Renal cortex interstitium (tissue), 15 donors: ENCODE data around the gene CHDH. TPM values are rescaled to one million over a fixed set of nuclear protein-coding genes. Genes with fewer than 3 reads are reported as not detected.

Experiments
- DNase-seq, 11 donors: peaks; one replicate each; pipeline ENCODE4 v3.0.0-alpha.2; 2013; ENCODE audit warnings: low read depth in 9 of 11, low spot score in 4 of 11; ENCODE audit errors: extremely low read depth in 1 of 11
- long read RNA-seq, 16 experiments: transcript quantifications; one replicate each; lab custom pipeline, GENCODE V29; 2026
- polyA plus RNA-seq, 3 donors: library from polyadenylated mRNA; unstranded; fragments of 120-200 nt; gene quantifications; one replicate each; pipeline ENCODE4 v1.2.1, GENCODE V29; 2013; ENCODE audit not compliant: insufficient read length in 3 of 3

The CHDH gene, protein sequence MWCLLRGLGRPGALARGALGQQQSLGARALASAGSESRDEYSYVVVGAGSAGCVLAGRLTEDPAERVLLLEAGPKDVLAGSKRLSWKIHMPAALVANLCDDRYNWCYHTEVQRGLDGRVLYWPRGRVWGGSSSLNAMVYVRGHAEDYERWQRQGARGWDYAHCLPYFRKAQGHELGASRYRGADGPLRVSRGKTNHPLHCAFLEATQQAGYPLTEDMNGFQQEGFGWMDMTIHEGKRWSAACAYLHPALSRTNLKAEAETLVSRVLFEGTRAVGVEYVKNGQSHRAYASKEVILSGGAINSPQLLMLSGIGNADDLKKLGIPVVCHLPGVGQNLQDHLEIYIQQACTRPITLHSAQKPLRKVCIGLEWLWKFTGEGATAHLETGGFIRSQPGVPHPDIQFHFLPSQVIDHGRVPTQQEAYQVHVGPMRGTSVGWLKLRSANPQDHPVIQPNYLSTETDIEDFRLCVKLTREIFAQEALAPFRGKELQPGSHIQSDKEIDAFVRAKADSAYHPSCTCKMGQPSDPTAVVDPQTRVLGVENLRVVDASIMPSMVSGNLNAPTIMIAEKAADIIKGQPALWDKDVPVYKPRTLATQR
- 1 to 10 TPM; 8.5 to 9.2 (median 8.7) TPM for polyA plus RNA-seq
- long read RNA-seq, donor 1, result 0 reads
- long read RNA-seq, donor 2, partial matches to known transcripts, result 0 of 1 reads
- long read RNA-seq, donor 2, other reads (novel, unspliced or antisense), result 0 of 1 reads
- long read RNA-seq, donor 3, full-length matches to known transcripts, result 2 of 2 reads
- long read RNA-seq, donor 3, partial matches to known transcripts, result 0 of 2 reads
- long read RNA-seq, donor 3, other reads (novel, unspliced or antisense), result 0 of 2 reads
- long read RNA-seq, donor 4, full-length matches to known transcripts, result 3 of 3 reads
- long read RNA-seq, donor 4, partial matches to known transcripts, result 0 of 3 reads
- long read RNA-seq, donor 4, other reads (novel, unspliced or antisense), result 0 of 3 reads
- long read RNA-seq, donor 5, result 0 reads
- long read RNA-seq, donor 6, full-length matches to known transcripts, result 3 of 3 reads
- long read RNA-seq, donor 6, partial matches to known transcripts, result 0 of 3 reads
- long read RNA-seq, donor 6, other reads (novel, unspliced or antisense), result 0 of 3 reads
- long read RNA-seq, donor 7, full-length matches to known transcripts, result 1 of 1 reads
- long read RNA-seq, donor 7, partial matches to known transcripts, result 0 of 1 reads
- long read RNA-seq, donor 7, other reads (novel, unspliced or antisense), result 0 of 1 reads
- long read RNA-seq, donor 8, full-length matches to known transcripts, result 2 of 2 reads
- long read RNA-seq, donor 8, partial matches to known transcripts, result 0 of 2 reads
- long read RNA-seq, donor 8, other reads (novel, unspliced or antisense), result 0 of 2 reads
- long read RNA-seq, donor 9, full-length matches to known transcripts, result 2 of 2 reads
- long read RNA-seq, donor 9, partial matches to known transcripts, result 0 of 2 reads
- long read RNA-seq, donor 9, other reads (novel, unspliced or antisense), result 0 of 2 reads
- long read RNA-seq, donor 10, full-length matches to known transcripts, result 2 of 2 reads
- long read RNA-seq, donor 10, partial matches to known transcripts, result 0 of 2 reads
- long read RNA-seq, donor 10, other reads (novel, unspliced or antisense), result 0 of 2 reads
- long read RNA-seq, donor 11, full-length matches to known transcripts, result 2 of 2 reads
- long read RNA-seq, donor 11, partial matches to known transcripts, result 0 of 2 reads
- long read RNA-seq, donor 11, other reads (novel, unspliced or antisense), result 0 of 2 reads
- long read RNA-seq, donor 12, result 0 reads
- long read RNA-seq, donor 13, result 0 reads
- long read RNA-seq, donor 14, result 0 reads
- long read RNA-seq, donor 15, result 0 reads
- long read RNA-seq, donor 16, full-length matches to known transcripts, result 8 of 8 reads
- long read RNA-seq, donor 16, partial matches to known transcripts, result 0 of 8 reads
- long read RNA-seq, donor 16, other reads (novel, unspliced or antisense), result 0 of 8 reads

DNA sequence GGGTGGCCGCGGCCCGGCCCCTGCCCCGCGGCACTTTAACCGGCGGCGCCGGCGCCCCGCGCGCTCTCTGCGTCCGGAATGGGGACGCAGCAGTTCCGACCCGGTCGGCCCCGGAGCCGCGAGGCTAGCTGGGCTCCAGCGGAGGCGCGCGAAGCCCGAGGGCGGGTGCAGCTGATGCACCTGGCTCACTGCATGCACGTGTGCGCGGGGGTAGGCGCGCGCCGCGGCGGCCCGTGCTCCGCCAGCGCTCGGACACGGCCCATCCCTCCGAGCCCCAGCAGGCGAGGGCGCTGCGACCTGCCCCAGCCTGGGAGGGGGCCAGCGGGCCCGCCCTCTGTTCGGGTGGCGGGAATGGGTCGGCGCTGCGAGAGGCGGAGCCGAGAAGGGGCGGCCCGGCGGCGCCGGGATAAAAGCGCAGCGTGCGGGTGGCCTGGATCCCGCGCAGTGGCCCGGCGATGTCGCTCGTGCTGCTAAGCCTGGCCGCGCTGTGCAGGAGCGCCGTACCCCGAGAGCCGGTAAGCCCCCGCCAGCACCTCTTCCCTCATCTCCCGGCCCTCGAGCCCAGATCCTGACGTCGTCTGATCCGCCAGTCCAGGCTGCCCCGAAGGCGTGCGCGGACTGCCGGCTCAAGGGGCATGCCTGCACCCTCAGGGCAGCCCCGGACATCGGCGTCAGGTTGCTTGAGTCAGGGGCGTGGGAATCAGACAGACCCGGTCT lies at the start of gene CHDH, which contains the start of gene IL17RB:
Gene CHDH (minus strand): TSS at position 286 of the 717 bp plus-strand sequence. CDS start 22,411 bp downstream, outside the sequence.
Gene IL17RB (plus strand): TSS at position 435 of the 717 bp plus-strand sequence. CDS start 21 bp downstream, at position 456.
- peak in 8 of 11 donors; percentile 36 to 48 (median 41) for DNase-seq

DNA sequence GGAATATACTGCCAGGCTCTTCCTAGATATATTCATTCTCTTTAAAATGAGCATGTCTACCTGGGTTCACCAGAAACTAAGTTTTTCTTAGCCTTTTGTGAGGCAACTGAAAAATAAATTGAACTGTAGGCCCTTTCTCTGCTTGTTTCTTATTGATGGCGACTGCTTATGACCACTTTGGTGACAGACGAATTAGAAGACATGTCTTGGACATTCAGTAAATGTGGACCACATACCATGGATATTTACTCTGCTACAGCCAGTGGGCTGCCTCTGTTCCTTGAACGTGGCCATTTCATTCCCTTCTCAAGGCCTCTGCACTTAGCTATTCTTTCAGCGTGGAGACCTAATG lies 46.0 kb upstream of the CHDH start:
- DNase-seq, result peak in 1 of 11 donors; percentile 22

DNA sequence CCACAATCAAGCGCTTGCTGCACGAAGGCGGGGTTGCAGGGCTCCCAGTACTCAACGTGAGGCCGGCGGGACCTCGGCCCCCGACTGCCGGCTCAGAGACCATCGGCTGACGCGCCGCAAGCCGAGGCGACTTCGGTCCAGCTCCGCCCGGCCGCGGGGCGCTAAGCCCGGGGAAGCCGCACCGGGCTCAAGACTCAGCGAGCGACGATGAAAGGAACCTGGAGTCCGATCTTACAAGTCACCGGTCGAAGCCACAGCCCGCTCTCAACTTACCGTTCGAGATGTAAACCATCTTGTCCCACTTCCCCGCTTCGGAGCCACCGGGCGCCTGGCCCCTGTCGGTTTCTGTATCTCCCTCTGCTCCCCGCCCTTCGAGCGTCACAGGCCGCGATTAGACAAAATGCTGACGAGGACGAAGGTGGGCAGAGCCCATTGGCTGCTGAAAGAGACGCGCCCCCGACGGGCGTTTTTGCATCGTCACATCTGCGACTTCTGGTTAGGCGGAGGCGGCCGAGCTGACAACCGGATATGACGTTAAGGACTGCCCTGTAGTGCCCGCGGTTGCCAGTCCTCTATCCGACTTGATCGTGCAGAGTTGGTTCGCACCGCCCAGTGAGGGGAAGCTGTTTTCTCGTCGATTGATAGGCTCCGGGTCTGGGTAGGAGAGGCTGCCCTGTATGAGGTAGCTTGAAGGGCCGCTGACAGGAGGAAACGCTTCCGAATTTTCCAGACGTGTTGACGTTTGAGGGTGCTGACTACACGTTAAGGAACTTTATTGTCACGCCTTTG lies 45.5 kb upstream of the CHDH start, which contains the start of gene SELENOK:
Gene SELENOK (minus strand): TSS at position 363 of the 789 bp plus-strand sequence.
- peak; percentile 96 to 99 (median 99) for DNase-seq

DNA sequence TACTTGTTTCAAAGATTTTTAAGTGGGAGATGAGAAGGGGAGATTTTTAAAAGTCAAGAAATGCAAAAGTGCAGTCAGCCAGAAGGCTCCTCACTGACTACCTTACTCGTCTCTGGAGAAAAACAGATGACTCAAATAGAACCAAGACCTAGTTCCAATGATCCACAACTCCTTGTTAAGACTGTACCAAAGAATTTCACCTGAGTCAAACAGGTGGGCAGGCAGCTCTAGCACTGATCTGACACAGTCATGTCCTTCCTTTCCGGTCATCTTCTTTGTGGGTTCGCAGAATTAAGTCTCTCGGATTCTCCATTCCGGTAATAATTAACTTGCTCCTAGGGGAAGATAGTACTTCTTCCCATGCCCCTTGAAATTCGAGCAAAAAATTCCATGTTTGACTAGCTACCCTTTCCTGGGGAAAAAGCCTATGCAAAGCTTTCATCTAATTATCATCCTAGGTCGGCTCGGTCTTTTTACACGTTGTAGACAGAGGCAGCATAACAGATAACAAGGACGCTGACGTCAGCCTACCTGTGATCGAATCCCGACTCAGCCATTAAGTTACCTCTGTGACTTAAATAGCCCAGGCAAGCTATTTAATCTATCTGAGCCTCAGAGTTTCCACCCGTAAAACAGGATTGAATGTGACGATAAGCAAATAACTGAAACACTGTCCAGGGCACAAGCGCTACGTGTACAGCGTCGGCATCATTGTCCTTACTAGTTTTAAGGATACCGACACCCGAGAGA lies 44.7 kb upstream of the CHDH start:
- DNase-seq, result peak in 9 of 11 donors; percentile 9 to 38 (median 25)

DNA sequence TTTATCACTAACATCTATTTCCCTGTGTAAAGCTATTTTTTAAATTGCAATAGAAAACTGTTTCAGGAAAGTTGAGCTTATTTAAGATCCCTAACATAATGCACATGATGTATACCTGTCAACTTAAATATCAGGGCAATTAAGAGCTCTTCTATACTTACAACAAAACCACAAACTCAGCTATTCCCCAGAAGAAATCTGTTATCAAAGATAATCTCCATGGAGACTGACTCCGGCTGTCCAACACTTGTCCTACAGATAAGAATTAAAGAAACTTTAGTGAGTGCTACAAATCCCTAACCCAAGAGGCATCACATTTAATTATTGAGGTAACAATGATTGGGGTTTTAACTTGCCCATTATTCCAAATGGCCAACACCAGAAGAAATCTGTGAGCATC lies 42.0 kb upstream of the CHDH start:
- no peak for DNase-seq

DNA sequence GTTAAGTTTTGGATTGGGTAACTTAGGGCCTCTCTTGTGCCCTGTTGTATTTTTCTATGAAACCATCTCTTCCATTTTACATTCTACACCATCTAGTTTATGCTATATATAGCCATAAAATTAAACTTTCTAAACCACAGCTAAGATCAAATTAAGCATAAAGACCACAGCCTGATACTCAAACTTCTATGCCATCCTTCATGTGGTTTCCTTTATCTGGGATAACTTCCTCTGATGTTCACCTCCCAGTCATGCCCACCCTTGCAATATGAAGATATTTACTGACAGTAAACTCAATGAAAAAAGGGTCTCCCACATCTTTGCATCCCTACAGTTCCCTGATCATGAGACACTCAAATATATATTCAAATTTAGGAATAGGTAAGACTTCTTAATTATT lies 41.2 kb upstream of the CHDH start:
- DNase-seq, result no peak

DNA sequence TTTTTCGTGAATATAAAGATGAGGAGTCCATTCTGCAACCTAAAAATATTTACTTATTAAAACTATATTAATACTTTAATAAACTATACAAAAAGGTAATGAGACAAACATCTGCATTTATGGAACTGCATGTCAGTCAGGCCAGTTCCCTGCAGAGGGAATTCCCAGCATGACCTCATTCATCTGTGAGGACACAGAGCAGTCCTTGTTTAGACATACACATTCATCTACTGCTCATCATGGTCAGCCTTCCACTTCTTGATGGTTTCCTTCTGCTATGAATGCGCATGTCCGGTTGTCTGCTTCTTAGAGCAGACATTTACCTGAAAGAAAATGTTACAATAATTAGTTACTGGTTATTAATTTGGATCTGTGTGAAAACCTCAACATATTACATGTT lies 39.0 kb upstream of the CHDH start:
- DNase-seq, result no peak

DNA sequence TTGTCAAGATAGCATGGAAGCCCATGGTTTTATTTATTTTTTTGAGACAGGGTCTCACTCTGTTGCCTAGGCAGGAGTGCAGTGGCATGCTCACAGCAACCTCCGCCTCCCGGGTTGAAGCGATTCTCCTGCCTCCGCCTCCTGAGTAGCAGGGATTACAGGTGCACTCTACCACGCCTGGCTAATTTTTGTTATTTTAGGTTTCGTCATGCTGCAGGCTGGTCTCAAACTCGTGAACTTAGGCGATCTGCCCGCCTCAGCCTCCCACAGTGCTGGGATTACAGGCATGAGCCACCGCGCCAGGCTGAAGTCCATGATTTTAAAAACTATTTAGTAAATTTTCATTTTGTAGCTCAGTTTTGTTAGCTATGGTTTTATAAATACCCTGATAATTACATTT lies 38.4 kb upstream of the CHDH start:
- no peak for DNase-seq

DNA sequence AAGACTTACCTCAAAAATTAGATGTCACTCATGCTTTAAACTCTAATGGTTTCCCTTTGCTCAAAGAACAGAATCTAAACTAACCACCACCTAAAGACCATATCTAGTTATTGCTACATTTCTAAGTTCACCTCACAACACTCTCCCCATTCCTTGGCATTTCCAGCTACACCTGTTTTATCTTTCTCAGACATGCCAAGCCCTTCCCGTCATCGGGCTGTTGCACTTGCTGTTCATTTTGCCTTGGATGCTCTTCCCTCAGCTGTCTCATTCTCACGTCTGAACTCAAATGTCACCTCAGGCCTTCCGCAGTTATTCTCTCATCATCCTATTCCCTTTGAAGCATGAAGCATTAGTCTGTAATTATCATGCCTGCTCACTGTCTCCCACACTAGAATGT lies 36.8 kb upstream of the CHDH start:
- DNase-seq, result no peak

DNA sequence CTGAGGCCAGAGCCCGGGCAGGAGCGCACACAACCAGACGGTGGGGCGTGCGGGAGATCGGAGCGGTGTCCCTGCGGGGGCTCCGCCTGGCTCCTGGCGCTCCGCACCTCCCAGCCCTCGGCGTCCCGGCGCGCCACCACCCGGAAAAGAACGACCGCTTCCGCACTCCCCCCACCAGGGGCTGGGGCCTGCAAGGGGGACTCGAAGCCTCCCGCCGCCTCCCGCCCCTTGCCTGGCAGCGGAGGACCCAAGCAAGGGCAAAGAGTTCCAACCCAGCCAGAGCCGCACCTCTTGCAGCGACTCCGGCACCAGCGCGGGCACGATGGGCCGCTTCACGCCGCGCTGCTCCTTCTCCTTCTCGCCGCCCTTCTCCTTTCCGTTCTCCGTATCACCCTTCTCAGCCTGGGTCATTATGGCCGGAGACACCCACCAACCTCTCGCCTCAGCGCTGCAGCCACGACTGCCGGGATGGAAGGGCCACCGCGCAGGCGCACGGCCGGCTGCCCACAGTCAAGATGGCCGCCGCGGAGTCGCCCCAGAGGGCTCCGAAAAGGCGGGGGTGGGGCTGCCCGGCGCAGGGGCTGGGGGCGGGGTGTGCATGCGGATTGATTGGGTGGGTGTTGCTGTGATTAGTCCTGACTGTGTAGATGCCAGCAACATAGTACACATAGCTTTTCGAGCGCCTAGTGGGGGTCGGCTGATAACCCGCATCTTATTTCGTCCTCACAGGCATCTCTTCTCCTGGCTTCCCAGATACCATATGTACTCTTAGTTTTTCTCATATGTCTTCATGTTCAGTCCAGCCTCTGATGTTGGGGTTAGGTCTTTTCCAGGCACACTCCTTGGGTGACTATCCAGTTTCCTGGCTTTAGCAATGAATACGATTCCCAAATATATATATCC lies 35.7 kb upstream of the CHDH start, which contains the start of gene ACTR8:
Gene ACTR8 (minus strand): TSS at position 462 of the 903 bp plus-strand sequence. CDS start 51 bp downstream, at position 411.
- peak; percentile 69 to 85 (median 79) for DNase-seq

DNA sequence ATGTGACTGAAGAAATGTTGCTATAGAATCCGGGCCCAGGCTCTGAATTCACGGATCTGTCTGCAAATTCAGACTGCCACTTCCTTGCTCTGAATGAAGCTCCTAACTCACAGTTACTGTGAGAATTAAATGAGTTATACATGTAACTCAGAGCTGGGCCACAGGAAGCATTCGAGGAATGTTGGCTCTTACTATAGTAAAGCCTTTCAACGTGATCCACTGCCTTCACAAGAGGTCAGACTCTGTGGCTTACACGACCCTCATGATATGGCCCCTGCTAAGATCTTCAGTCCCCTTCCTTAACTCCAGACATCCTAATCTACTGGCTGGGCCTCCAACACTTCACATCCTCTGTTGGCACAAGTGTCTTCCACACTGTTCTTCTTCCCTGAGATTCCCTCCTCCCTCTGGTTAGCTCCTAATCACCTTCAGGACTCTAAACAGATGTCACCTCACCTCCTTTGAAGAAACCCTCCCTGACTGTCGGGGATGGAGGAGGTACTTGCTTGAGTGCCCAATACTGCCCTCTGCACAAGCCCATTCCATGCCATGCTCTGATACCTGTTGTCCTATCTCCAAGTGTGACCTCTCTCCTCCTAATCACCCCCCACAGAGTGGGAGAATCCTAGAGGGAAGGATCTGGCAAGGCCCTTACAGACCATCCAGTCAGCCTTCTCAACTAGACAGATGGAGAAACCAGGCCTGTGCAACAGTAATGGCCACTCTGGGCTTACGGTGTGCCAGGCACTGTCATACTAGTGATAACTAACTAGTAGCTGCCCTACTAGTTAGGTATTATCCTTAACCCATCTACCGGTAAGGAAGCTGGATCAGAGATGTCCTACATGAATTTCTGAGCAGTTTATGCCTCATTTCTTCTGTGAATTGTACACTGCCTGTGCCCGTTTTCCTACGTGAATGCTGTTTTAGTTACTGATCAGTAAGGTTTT lies 34.5 kb upstream of the CHDH start:
- peak in 1 of 11 donors; percentile 12 for DNase-seq

DNA sequence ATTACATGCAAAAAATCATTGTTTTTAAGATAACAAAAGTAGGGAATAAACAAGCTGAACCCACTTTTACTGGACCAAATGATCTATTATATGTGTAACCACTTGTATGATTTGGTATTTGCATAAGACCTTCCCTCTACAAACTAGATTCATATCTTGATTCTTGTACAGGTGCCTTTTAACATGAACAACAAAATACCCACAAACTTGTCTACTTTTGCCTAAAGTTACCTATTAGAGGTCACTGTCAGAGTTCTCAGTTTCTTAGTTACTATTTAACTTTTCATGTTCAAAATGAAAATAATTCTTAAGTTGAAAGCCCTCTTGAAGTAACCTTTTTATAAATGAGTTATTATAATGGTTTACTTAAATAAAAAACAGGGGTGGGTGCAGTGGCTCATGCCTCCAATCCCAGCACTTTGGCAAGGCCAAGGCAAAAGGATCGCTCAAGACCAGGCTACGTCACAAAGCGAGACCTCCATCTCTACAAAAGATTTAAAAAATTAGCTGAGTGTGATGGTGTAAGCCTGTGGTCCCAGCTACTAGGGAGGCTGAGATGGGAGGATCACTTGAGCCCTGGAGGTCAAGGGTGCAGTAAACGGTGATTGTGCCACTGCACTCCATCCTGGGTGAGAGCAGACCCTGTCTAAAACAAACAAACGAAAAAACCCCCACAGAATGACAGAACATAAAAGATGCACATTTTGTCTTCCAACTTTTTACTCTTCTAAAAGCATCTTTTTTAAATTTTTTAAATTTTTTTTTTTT lies 19.7 kb upstream of the CHDH start:
- DNase-seq, result no peak

DNA sequence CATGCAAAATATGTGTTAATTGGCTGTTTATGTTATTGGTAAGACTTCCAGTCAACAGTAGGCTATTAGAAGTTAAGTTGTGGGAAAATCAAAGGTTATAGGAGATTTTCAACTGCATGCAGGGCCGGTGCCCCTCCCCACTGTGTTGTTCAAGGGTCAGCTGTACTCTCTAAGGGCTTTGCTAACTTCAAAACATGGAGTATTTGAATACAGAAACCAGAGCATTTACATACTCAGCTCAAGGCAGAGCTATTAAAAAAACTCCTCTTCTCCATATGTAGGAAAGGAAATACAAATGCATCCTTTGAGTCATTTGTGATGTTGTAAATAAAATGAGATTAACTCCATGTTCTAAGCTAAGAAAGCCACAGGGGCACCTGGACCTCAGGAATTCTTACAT lies 16.9 kb upstream of the CHDH start:
- DNase-seq, result no peak
